ENCODE results near the gene HES5. TPM values are rescaled to one million over a fixed set of nuclear protein-coding genes. Genes with fewer than 3 reads are reported as not detected.

Gene HES5
- total and polyA plus RNA-seq, 8 donors, result 0.07 to 0.25 (median 0.15) TPM; not detected in 4

- intact Hi-C loops (cut with DNase I), result no loop called here
- WGBS, 2 donors, result 95% methylated on average over 26 of the region's 26 CpGs
- no peak for FAIRE-seq
Measured at GRCh38 chr1:2518528-2518927, 11.5 kb downstream of the HES5 start.

GRCh38 chr1:2517966-2518365 lies 12.1 kb downstream of the HES5 start:
- intact Hi-C loops (cut with DNase I), result no loop called here
- FAIRE-seq (no peak), ATAC-seq (no peak), DNase-seq (no peak)
- H3K4me1 ChIP-seq, result no peaks in the 10 kb centered on the region
- H3K27me3 ChIP-seq, result no peaks in the 10 kb centered on the region
- no peaks in the 10 kb centered on the region for H3K9me3 ChIP-seq
- TF ChIP-seq CTCF (IDR thresholded peaks at IDR 0.05), result no peak
- H3K4me3 ChIP-seq, result no peak overlapping the region
- H3K27ac ChIP-seq, result no peak overlapping the region
- 95% methylated on average over 17 of the region's 17 CpGs for WGBS, 2 donors
- peaks cover 19 to 76% (median 46%) of the 10 kb centered on the region in 3 donors for H3K36me3 ChIP-seq

More at GRCh38 chr1:2518528-2518927, 11.5 kb downstream of the HES5 start:
- H3K9me3 ChIP-seq, result no peaks in the 10 kb centered on the region
- TF ChIP-seq CTCF (IDR thresholded peaks at IDR 0.05), result no peak
- ATAC-seq (no peak), DNase-seq (no peak)
- H3K27me3 ChIP-seq, result no peaks in the 10 kb centered on the region
- no peak overlapping the region for H3K4me3 ChIP-seq
- peaks cover 19 to 71% (median 44%) of the 10 kb centered on the region in 3 donors for H3K36me3 ChIP-seq
- H3K27ac ChIP-seq, result no peak overlapping the region
- H3K4me1 ChIP-seq, result no peaks in the 10 kb centered on the region

GRCh38 chr1:2516946-2517345 lies 13.1 kb downstream of the HES5 start:
- ATAC-seq, result no peak
- Histone ChIP-seq H3K9me3 (no peaks in the 10 kb centered on the region), H3K36me3 (peaks cover 19 to 85% (median 54%) of the 10 kb centered on the region in 3 donors), H3K27ac (no peak overlapping the region), H3K4me3 (no peak overlapping the region), H3K4me1 (no peaks in the 10 kb centered on the region), H3K27me3 (no peaks in the 10 kb centered on the region)
- no peak for TF ChIP-seq CTCF (IDR thresholded peaks at IDR 0.05)
- no peak for DNase-seq
- intact Hi-C loops (cut with DNase I), result no loop called here
- FAIRE-seq, result no peak
- 97% methylated on average over 14 of the region's 14 CpGs for WGBS, 2 donors

- DNase-seq (no peak), FAIRE-seq (no peak), ATAC-seq (no peak)
- H3K27me3 ChIP-seq, result no peaks in the 10 kb centered on the region
- no peak overlapping the region for H3K4me3 ChIP-seq
- H3K36me3 ChIP-seq, result peaks cover 19 to 90% (median 54%) of the 10 kb centered on the region in 3 donors
- H3K27ac ChIP-seq, result no peak overlapping the region
- intact Hi-C loops (cut with DNase I), result no loop called here
- no peaks in the 10 kb centered on the region for H3K4me1 ChIP-seq
- no peaks in the 10 kb centered on the region for H3K9me3 ChIP-seq
- WGBS, 2 donors, result 97% methylated on average over 17 of the region's 17 CpGs
- no peak for TF ChIP-seq CTCF (IDR thresholded peaks at IDR 0.05)
Measured at GRCh38 chr1:2516124-2516523, 13.9 kb downstream of the HES5 start.

- DNase-seq (no peak), ATAC-seq (no peak), FAIRE-seq (no peak)
- no peaks in the 10 kb centered on the region for H3K9me3 ChIP-seq
- 95 to 98% methylated on average over 10 to 11 of the region's 11 CpGs for WGBS, 2 donors
- no peaks in the 10 kb centered on the region for H3K4me1 ChIP-seq
- no peak overlapping the region for H3K4me3 ChIP-seq
- peaks cover 19 to 90% (median 54%) of the 10 kb centered on the region in 3 donors for H3K36me3 ChIP-seq
- no peak for TF ChIP-seq CTCF (IDR thresholded peaks at IDR 0.05)
- H3K27ac ChIP-seq, result no peak overlapping the region
- no peaks in the 10 kb centered on the region for H3K27me3 ChIP-seq
- intact Hi-C loops (cut with DNase I), result no loop called here
Measured at GRCh38 chr1:2515763-2516080, 14.3 kb downstream of the HES5 start.
